ENCODE results near the gene CTAGE6.
"Not testable (repeated sequence)": the region's sequence is repeated elsewhere in the genome, so short reads cannot be mapped to it uniquely, and the experiment has no call there.

DNA sequence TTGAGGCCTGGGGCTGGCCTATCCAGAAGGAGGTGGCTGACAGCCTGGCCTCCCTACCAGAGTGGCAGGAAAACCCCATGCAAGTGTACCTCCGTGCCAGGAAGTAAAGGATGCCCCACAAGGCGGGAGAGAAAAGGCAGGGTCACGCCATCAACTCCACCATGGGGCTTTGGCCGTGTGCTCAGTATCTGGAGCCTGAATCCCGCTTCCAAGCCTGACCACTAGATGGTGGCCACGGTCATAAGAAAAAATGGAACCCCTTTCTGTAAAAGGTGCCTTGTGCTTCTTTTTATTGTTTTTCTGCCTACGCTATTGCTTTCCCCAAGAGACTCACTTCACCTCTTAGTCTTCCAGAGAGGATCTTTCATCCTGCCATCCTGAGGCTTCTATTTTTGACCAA, 29.9 kb downstream of the CTAGE6 start:
- TF ChIP-seq, protein P1, sequence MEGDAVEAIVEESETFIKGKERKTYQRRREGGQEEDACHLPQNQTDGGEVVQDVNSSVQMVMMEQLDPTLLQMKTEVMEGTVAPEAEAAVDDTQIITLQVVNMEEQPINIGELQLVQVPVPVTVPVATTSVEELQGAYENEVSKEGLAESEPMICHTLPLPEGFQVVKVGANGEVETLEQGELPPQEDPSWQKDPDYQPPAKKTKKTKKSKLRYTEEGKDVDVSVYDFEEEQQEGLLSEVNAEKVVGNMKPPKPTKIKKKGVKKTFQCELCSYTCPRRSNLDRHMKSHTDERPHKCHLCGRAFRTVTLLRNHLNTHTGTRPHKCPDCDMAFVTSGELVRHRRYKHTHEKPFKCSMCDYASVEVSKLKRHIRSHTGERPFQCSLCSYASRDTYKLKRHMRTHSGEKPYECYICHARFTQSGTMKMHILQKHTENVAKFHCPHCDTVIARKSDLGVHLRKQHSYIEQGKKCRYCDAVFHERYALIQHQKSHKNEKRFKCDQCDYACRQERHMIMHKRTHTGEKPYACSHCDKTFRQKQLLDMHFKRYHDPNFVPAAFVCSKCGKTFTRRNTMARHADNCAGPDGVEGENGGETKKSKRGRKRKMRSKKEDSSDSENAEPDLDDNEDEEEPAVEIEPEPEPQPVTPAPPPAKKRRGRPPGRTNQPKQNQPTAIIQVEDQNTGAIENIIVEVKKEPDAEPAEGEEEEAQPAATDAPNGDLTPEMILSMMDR (optimal IDR thresholded peaks at IDR 0.05 in 1 of 3, IDR thresholded peaks at IDR 0.05 in 1 of 3, conservative IDR thresholded peaks at IDR 0.05 in 1 of 3; ENCODE audit: extremely low read depth in 1 of 3, insufficient read depth in 2 of 3, low read length in 3 of 3), result not testable (repeated sequence)
- not testable (repeated sequence) for TF ChIP-seq EZH2 (IDR thresholded peaks at IDR 0.05; ENCODE audit: low read length)
